ENCODE measurements around the gene PHF12. TPM values are rescaled to one million over a fixed set of nuclear protein-coding genes. Genes with fewer than 3 reads are reported as not detected.

The PHF12 gene
- total RNA-seq (20.5 TPM), polyA plus RNA-seq (32.4 TPM)
- long read RNA-seq, donor 1, result 0 reads
- long read RNA-seq, donor 2, result 0 reads
- long read RNA-seq, donor 3, full-length matches to known transcripts, result 4 of 4 reads
- long read RNA-seq, donor 3, partial matches to known transcripts, result 0 of 4 reads
- long read RNA-seq, donor 3, other reads (novel, unspliced or antisense), result 0 of 4 reads
- long read RNA-seq, donor 4, partial matches to known transcripts, result 0 of 2 reads
- long read RNA-seq, donor 4, other reads (novel, unspliced or antisense), result 0 of 2 reads
- long read RNA-seq, donor 5, transcript PHF12-201 (9 exons, 2,957 nt), result major isoform, 6 of 14 reads
- long read RNA-seq, donor 5, partial matches to known transcripts, result 6 of 14 reads
- long read RNA-seq, donor 5, other reads (novel, unspliced or antisense), result 0 of 14 reads
- long read RNA-seq, donor 6, partial matches to known transcripts, result 0 of 4 reads
- long read RNA-seq, donor 6, other reads (novel, unspliced or antisense), result 0 of 4 reads
- long read RNA-seq, donor 7, full-length matches to known transcripts, result 1 of 1 reads
- long read RNA-seq, donor 7, partial matches to known transcripts, result 0 of 1 reads
- long read RNA-seq, donor 7, other reads (novel, unspliced or antisense), result 0 of 1 reads
- long read RNA-seq, donor 8, full-length matches to known transcripts, result 5 of 5 reads
- long read RNA-seq, donor 8, partial matches to known transcripts, result 0 of 5 reads
- long read RNA-seq, donor 8, other reads (novel, unspliced or antisense), result 0 of 5 reads
- long read RNA-seq, donor 9, partial matches to known transcripts, result 6 of 9 reads
- long read RNA-seq, donor 9, other reads (novel, unspliced or antisense), result 0 of 9 reads
- long read RNA-seq, donor 10, transcript PHF12-201 (9 exons, 2,957 nt), result major isoform, 6 of 6 reads
- long read RNA-seq, donor 10, partial matches to known transcripts, result 0 of 6 reads
- long read RNA-seq, donor 10, other reads (novel, unspliced or antisense), result 0 of 6 reads

DNA sequence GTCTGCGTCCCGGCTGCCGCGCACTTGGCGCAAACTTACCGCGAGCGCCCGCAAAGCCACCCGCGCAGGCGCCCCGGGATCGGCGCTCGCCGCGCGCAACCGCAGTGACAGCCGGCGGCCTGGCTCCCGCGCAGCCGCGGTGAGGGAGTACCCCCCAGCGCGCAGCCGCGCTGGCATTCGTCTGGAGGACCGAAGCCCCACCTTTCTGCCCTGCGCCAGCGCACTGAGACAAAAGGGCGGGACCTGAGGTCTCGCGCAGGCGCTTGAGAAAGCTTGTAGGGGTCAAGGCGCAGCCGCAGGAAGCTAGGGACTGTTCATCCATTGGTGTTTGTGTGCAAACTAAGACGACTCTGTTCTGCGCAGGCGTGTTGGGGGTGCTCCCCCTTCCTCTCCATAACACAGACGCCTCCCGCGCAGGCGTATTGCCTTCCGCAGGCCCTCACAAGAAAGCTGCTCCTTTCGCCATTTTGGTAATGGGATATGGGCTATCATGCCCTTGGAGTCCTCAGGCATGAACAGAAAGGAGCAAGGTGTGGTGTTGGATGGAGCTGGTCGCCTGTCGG lies at the start of gene PHF12:
Gene PHF12, minus strand, starts transcription at position 91 of the 563 bp plus-strand sequence. CDS start 558 bp downstream, outside the sequence.
- under 1% methylated on average over 51 of the region's 51 CpGs for WGBS
- peak; percentile 97 to 100 (median 100) for DNase-seq (ENCODE audit: low read depth in 6 of 9, low spot score in 9 of 9)
- peaks cover 0 to 6% of the 10 kb centered on the region in 2 donors for H3K36me3 ChIP-seq (ENCODE audit: control insufficient read depth in 2 of 2, insufficient read depth in 2 of 2, low read length in 1 of 2)

DNA sequence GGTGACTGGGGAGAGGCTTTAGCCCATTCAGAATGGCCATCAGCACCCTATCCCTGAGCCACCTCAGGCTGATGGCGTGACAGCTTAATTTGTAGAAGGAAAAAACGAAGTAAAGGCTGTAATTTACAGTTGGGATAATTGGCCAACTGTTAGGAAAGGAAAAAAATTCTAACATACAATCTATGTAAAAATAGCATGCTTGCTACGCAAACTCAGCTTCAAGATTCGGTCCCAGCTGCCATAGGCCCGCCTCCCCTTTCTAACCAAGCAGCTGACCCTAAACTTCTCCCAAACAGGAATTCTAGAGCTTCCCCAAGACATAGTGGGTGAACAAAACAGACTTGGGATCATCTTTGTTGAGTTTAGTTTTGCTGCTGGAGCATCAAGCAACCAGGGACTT lies 49.7 kb upstream of the PHF12 start:
- 86% methylated on average over 5 of the region's 5 CpGs for WGBS
- DNase-seq (ENCODE audit: low read depth in 6 of 9, low spot score in 9 of 9), result no peak
- peaks cover 29 to 74% of the 10 kb centered on the region in 2 donors for H3K27me3 ChIP-seq (ENCODE audit: control insufficient read depth in 2 of 2, insufficient read depth in 1 of 2, low read length in 1 of 2)
- no peak overlapping the region for H3K27ac ChIP-seq (ENCODE audit: low read depth in 1 of 2, low read length in 1 of 2)
- H3K4me1 ChIP-seq (ENCODE audit: control insufficient read depth in 2 of 2, insufficient read depth in 2 of 2, low read length in 2 of 2), result peaks cover 0 to under 1% of the 10 kb centered on the region in 2 donors
- no peak overlapping the region for H3K4me3 ChIP-seq (ENCODE audit: low read length in 2 of 2)
- H3K9me3 ChIP-seq (ENCODE audit: control insufficient read depth in 2 of 2, insufficient read depth in 1 of 2, low read length in 1 of 2), result peaks cover 1 to 6% of the 10 kb centered on the region in 2 donors
- H3K36me3 ChIP-seq (ENCODE audit: control insufficient read depth in 2 of 2, insufficient read depth in 2 of 2, low read length in 1 of 2), result no peaks in the 10 kb centered on the region

More for the DNA sequence above, at the start of gene PHF12:
- Histone ChIP-seq H3K4me3 (ENCODE audit: low read length in 2 of 2) (peak within 1 kb of the TSS; percentile 72 to 89), H3K9me3 (ENCODE audit: control insufficient read depth in 2 of 2, insufficient read depth in 1 of 2, low read length in 1 of 2) (no peaks in the 10 kb centered on the region), H3K27ac (ENCODE audit: low read depth in 1 of 2, low read length in 1 of 2) (peak within 1 kb of the TSS; percentile 99 to 100), H3K4me1 (ENCODE audit: control insufficient read depth in 2 of 2, insufficient read depth in 2 of 2, low read length in 2 of 2) (peaks cover 22 to 40% of the 10 kb centered on the region in 2 donors), H3K27me3 (ENCODE audit: control insufficient read depth in 2 of 2, insufficient read depth in 1 of 2, low read length in 1 of 2) (no peaks in the 10 kb centered on the region)

DNA sequence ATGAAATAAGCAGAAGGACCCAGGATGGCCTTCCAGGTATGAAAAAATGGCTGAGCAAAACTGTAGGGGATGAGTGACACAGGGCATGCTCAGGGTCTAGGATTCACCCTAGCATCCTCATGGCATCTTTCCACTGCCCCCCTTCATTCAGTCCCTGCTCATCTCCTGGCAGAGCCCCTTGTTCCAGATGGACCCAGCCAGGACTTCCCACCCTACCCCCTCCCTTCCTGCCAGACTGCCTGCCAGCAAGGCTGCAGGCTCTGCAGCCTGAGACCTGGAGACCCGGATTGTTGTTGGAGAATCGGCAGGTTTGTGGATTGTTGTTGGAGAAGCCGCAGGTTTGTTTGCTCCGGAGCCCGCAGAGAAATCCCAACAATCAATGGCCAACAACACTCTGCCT lies 47.9 kb upstream of the PHF12 start:
- peaks cover 13 to 60% of the 10 kb centered on the region in 2 donors for H3K27me3 ChIP-seq (ENCODE audit: control insufficient read depth in 2 of 2, insufficient read depth in 1 of 2, low read length in 1 of 2)
- no peak overlapping the region for H3K4me3 ChIP-seq (ENCODE audit: low read length in 2 of 2)
- no peaks in the 10 kb centered on the region for H3K36me3 ChIP-seq (ENCODE audit: control insufficient read depth in 2 of 2, insufficient read depth in 2 of 2, low read length in 1 of 2)
- H3K4me1 ChIP-seq (ENCODE audit: control insufficient read depth in 2 of 2, insufficient read depth in 2 of 2, low read length in 2 of 2), result no peaks in the 10 kb centered on the region
- H3K9me3 ChIP-seq (ENCODE audit: control insufficient read depth in 2 of 2, insufficient read depth in 1 of 2, low read length in 1 of 2), result peaks cover 1 to 6% of the 10 kb centered on the region in 2 donors
- DNase-seq (ENCODE audit: low read depth in 6 of 9, low spot score in 9 of 9), result no peak
- 66% methylated on average over 5 of the region's 5 CpGs for WGBS
- no peak overlapping the region for H3K27ac ChIP-seq (ENCODE audit: low read depth in 1 of 2, low read length in 1 of 2)

DNA sequence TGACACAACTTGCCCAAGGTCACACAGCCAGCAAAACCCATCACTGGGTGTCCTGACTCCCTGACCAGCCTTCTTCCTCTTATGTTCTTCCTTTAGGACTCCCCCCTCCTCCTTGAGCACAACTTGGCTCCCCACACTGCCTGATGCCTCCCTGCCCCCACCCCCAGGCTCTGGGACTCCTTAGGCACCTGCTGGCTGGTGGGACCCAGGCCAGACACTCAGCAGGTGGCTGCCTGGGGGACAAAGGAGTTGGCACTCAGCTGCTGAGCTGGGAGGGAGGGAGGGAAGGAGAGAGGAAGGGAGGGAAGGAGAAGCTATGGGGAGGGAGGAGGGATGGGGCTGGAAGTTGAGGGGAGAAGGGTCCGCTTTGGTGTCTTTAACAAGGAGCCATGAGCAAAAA lies 46.5 kb upstream of the PHF12 start:
- DNase-seq (ENCODE audit: low read depth in 6 of 9, low spot score in 9 of 9), result no peak
- 100% methylated on average over 1 of the region's 1 CpG for WGBS

DNA sequence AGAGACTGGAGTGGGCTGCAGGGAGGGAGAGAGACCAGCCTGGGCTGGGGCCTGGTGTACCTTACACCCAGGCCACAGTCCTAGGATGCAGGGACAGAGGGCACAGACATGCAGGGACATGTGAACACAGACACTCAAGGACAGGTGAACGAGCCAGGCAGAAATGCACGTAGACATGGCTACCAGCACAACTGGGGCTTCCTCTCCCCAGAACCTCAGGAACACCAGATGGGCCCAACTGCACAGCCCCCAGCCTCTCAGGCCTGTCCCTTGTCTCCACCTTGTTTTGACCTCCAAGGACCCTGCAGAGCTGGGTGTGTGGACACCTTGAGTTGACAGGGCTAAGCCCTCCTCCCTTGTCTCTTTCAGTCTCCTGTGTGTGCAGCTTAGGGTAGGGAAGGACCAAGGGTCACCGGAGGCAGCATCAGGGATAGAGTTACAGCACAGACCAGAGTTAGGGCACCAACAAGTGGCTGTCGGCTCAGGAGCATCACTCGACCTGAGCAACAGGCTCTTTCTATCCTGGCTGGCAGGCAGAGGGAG lies 45.3 kb upstream of the PHF12 start:
- DNase-seq (ENCODE audit: low read depth in 6 of 9, low spot score in 9 of 9), result no peak
- Histone ChIP-seq H3K4me1 (ENCODE audit: control insufficient read depth in 2 of 2, insufficient read depth in 2 of 2, low read length in 2 of 2) (no peaks in the 10 kb centered on the region), H3K9me3 (ENCODE audit: control insufficient read depth in 2 of 2, insufficient read depth in 1 of 2, low read length in 1 of 2) (no peaks in the 10 kb centered on the region), H3K27ac (ENCODE audit: low read depth in 1 of 2, low read length in 1 of 2) (no peak overlapping the region), H3K4me3 (ENCODE audit: low read length in 2 of 2) (no peak overlapping the region), H3K27me3 (ENCODE audit: control insufficient read depth in 2 of 2, insufficient read depth in 1 of 2, low read length in 1 of 2) (peaks cover 0 to 37% of the 10 kb centered on the region in 2 donors), H3K36me3 (ENCODE audit: control insufficient read depth in 2 of 2, insufficient read depth in 2 of 2, low read length in 1 of 2) (no peaks in the 10 kb centered on the region)
- WGBS, result 70% methylated on average over 5 of the region's 5 CpGs

More for the DNA sequence above, 46.5 kb upstream of the PHF12 start:
- Histone ChIP-seq H3K27me3 (ENCODE audit: control insufficient read depth in 2 of 2, insufficient read depth in 1 of 2, low read length in 1 of 2) (peaks cover 1 to 46% of the 10 kb centered on the region in 2 donors), H3K9me3 (ENCODE audit: control insufficient read depth in 2 of 2, insufficient read depth in 1 of 2, low read length in 1 of 2) (no peaks in the 10 kb centered on the region), H3K36me3 (ENCODE audit: control insufficient read depth in 2 of 2, insufficient read depth in 2 of 2, low read length in 1 of 2) (no peaks in the 10 kb centered on the region), H3K4me3 (ENCODE audit: low read length in 2 of 2) (no peak overlapping the region), H3K4me1 (ENCODE audit: control insufficient read depth in 2 of 2, insufficient read depth in 2 of 2, low read length in 2 of 2) (no peaks in the 10 kb centered on the region), H3K27ac (ENCODE audit: low read depth in 1 of 2, low read length in 1 of 2) (no peak overlapping the region)

DNA sequence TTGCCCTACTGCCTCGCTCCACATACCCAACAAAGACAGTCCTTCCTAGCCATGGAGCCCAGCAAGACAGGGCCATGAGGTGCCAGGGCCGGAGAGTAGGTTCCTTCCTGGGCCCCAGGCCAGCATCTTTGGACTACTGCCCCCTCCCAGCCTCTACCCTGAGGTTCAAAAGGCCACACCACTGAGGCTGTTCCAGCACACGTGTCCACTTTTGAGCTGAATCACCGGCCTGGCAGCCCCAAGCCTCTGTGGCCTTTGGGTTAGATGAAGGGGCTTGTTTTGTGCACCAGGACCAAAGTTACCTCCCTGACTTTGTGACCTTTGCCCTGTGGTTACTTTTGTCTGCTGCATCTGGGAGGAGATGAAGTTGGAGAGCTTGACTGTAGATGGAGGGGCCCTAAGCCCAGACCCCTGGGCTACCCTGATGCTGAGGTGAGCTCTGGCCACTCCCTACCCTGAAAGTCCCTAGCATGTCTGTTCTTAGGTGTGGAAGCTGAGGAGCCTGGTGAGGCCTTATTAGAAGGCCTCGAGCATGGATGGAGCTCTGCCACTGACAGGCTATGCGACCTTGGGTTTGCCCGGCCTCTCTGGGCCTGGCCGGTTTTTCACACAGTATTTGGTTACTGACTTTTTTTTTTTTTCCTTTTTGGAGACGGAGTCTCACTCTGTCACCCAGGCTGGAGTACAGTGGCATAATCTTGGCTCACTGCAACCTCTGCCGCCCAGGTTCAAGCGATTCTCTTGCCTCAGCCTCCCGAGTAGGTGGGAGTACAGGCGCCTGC lies 42.5 kb upstream of the PHF12 start:
- 93% methylated on average over 13 of the region's 13 CpGs for WGBS
- no peak overlapping the region for H3K4me3 ChIP-seq (ENCODE audit: low read length in 2 of 2)
- no peak overlapping the region for H3K27ac ChIP-seq (ENCODE audit: low read depth in 1 of 2, low read length in 1 of 2)
- no peak for DNase-seq (ENCODE audit: low read depth in 6 of 9, low spot score in 9 of 9)
- no peaks in the 10 kb centered on the region for H3K9me3 ChIP-seq (ENCODE audit: control insufficient read depth in 2 of 2, insufficient read depth in 1 of 2, low read length in 1 of 2)
- H3K4me1 ChIP-seq (ENCODE audit: control insufficient read depth in 2 of 2, insufficient read depth in 2 of 2, low read length in 2 of 2), result no peaks in the 10 kb centered on the region
- H3K27me3 ChIP-seq (ENCODE audit: control insufficient read depth in 2 of 2, insufficient read depth in 1 of 2, low read length in 1 of 2), result peaks cover 0 to 22% of the 10 kb centered on the region in 2 donors
- no peaks in the 10 kb centered on the region for H3K36me3 ChIP-seq (ENCODE audit: control insufficient read depth in 2 of 2, insufficient read depth in 2 of 2, low read length in 1 of 2)

DNA sequence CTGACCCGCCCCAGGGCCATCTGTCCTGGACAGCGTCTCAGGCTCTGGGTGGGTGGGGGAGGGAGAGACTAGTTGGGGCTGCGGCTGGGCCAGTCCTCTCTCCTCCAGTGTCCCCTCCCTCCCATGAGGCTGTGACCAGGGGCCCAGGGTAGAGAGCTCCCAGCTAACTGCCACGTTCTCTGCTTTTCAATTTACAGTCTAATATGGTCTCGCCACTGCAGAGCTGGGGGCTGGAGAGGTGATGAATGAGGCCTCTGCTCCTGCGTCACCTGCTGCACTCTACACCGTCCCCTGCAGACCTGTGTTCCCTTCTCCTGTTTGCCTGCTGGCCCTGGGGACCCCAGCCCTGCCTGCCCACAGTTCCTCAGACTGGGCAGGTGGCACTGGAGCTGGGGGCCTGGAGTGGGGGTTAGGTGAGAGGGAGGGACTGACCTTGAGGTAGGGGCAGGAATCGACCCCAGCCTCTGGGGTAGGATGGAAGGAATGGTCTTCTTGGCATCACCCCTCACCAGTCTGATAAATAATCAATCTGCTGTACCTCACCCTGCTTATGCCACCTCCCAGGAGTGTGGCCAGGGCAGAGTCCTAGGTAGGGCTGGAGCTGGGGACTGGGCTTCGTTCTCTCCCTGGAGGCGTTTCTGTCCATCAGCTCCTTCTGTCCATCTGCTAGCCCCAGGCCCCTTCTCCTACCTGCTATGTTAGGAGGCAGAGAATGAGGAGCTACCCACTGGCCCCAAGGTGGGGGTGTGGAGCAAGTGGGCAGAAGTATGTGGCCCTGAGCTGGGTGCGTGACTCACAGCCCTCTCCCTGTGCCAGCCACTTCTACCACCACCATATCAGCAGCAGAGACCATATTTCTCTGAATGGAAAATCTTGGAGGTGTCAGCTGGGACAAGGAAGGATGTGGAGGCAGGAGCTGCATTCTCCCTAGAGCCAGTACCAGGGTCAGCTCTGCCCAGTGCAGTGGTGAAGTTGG lies 41.6 kb upstream of the PHF12 start:
- H3K4me1 ChIP-seq (ENCODE audit: control insufficient read depth in 2 of 2, insufficient read depth in 2 of 2, low read length in 2 of 2), result no peaks in the 10 kb centered on the region
- H3K9me3 ChIP-seq (ENCODE audit: control insufficient read depth in 2 of 2, insufficient read depth in 1 of 2, low read length in 1 of 2), result no peaks in the 10 kb centered on the region
- H3K27ac ChIP-seq (ENCODE audit: low read depth in 1 of 2, low read length in 1 of 2), result no peak overlapping the region
- H3K4me3 ChIP-seq (ENCODE audit: low read length in 2 of 2), result no peak overlapping the region
- H3K27me3 ChIP-seq (ENCODE audit: control insufficient read depth in 2 of 2, insufficient read depth in 1 of 2, low read length in 1 of 2), result peaks cover 0 to 27% of the 10 kb centered on the region in 2 donors
- WGBS, result 81% methylated on average over 11 of the region's 11 CpGs
- DNase-seq (ENCODE audit: low read depth in 6 of 9, low spot score in 9 of 9), result no peak
- no peaks in the 10 kb centered on the region for H3K36me3 ChIP-seq (ENCODE audit: control insufficient read depth in 2 of 2, insufficient read depth in 2 of 2, low read length in 1 of 2)
